NT2/D1 (cell line): ENCODE measurements around the gene LUZP4.

Source experiments
- SUZ12 ChIP-seq: IDR thresholded peaks from 2 replicates; pipeline ENCODE4 v1.6.1; 2011; ENCODE audit not compliant: insufficient read length, insufficient read depth; ENCODE audit errors: extremely low read depth
- YY1 ChIP-seq: IDR thresholded peaks from 2 replicates; pipeline ENCODE4 v1.6.1; 2011; ENCODE audit not compliant: insufficient read length, insufficient read depth
- ZNF274 ChIP-seq: IDR thresholded peaks from 2 replicates; pipeline ENCODE4 v1.6.1; 2011; ENCODE audit warnings: mild to moderate bottlenecking, low read depth, low read length

GRCh38 chrX:115311601-115312001 lies 22.1 kb downstream of the LUZP4 start:
- TF ChIP-seq YY1: no peak
- no peak for TF ChIP-seq ZNF274
- no peak for TF ChIP-seq SUZ12
